Sciatic nerve (tissue), 2 donors: ENCODE results near the gene CCDC169. TPM values are rescaled to one million over a fixed set of nuclear protein-coding genes. Genes with fewer than 3 reads are reported as not detected.

Source experiments
- ATAC-seq: fragments of 200-7000 bp; cut with Tn5 transposase; one replicate; pipeline ENCODE4 v1.9.1; 2020; ENCODE audit warnings: mild to moderate bottlenecking, moderate library complexity
- DNase-seq: peaks from one replicate; pipeline ENCODE4 v3.0.0-alpha.2; 2020; ENCODE audit warnings: low spot score
- intact Hi-C: fragments of 100-400 bp; cut with DNase I; formaldehyde crosslinking; loops from one replicate; pipeline ENCODE4 v1.14.2; 2022
- total RNA-seq: library from RNA; stranded (reverse); fragmentation: NEBNext Ultra II Directional; extraction: Animal tissue kit (Norgen Biotek cat#: 25700); gene quantifications from one replicate; pipeline ENCODE4 v1.2.1, GENCODE V29; 2021
- donor health status: DM: no; HTN: no; CAD: no.
- donor health status: DM: no; HTN: no; CAD: no.

CCDC169 gene
- total RNA-seq, 1 donor from 2014 or later: 0.89 TPM

DNA sequence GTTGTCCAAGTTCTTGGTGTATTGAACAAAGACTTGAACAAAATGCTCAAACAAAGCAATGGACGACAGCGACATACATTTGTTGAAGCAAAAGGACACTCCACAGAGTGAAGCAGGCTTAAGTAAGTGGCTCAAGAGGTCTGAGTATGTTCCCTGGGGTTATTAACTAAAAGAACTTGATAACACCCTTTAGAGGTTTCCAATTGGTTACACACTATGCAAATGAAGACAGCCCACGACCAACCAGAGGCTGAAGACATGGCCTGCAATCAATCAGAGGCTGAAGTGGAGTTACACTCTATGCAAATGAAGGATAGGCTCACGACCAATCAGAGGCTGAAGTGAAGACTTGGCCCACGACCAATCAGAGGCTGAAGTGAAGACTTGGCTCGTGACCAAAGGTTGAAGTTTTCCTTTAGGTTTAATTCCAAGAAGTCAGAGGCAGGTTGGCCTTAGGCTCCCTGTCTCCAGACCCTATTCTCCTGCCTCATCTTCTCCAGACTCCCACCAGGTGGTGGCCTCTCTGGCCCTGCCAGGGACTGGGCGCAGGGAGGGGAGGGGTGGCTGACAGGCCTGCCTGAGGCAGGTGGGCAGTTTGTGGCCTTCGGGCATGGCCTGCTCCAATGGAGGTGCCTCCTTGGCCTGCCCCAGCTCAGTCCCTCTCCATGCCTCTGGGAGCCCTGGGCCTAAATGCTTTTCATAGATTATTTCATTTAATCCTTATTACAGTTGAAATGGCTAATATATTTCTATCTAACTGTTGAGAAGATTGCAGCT lies 38.1 kb downstream of the CCDC169 start:
- ATAC-seq (no peak), DNase-seq (no peak)
- intact Hi-C loops: no loop called here

DNA sequence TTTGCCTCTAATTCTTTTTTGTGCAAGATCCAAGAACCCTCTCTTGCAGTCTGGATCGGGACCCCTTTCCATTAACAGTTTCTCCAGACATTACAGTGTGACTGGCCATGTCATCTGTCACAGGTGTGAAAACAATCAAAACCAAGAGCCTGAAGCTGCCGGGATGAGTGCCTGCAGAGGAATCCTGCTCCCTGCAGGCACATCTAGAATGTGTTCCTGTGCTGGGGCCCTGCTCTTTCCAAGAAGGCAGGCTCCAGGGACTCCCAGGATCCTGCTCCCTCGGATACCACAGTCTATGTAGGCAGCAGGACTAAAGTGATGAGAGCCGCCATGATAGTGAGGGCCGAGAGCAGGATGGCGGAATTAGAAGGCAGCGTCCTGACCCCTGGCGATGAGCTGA lies 38.8 kb downstream of the CCDC169 start:
- intact Hi-C loops: no loop called here
- DNase-seq (no peak), ATAC-seq (no peak)

DNA sequence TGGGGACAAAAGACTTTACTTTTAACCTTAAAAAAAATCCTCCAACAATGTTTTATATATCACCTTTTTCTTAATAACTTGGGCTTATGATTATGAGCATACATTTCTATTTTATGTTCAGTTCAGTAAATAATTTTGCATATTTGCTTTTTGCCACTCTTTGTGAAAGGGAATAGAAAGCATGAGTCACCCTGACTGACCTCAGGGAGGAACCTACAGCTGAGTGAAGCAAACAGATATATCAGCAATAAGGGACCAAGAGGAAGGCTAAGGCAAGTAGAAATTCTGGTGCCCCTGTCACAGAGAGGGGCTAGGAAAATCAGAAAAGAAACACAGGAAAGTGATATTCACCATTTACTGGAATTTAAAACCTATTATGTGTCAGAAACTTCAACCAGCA lies 46.1 kb downstream of the CCDC169 start:
- intact Hi-C loops: no loop called here
- DNase-seq (no peak), ATAC-seq (no peak)

DNA sequence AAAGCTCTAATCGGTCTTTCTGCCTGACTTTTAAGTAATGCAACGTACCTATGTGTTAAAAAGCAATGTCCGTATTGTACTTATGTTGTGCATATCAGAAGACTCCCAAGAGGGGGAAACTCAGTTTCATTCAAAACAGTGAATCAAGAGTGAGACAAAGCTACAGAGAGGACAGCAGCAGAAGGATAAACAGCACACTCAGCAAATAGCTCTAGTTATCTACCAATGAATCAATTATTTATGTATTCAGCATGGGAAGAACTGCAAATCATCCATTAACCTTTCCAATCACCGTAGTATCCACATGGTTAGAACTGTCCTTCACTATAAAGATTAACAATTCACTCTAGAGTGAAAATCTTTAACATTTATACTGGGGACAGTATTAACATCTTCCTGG lies 46.6 kb downstream of the CCDC169 start:
- ATAC-seq (no peak), DNase-seq (no peak)
- intact Hi-C loops: no loop called here

- intact Hi-C loops: no loop called here
- ATAC-seq: no peak
- DNase-seq: no peak
Observed at GRCh38 chr13:36248700-36249099, 48.9 kb downstream of the CCDC169 start.

DNA sequence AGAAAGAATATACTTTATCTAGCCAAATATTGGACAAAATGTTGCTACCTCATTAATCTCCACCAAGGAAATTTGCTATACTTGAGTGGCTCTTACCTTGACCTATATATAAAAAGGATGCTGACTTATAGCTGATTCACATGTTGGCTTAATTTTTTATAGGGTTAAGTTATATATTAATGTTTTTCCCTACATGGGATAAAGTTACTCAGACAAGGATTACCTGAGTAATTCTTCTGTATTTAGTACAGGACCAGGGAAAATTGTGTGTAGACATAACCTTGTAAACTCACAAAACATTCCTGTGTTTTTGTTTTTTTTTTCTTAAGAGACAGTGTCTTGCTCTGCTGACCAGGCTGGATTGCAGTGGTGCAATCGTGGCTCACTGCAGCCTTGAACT lies 52.6 kb downstream of the CCDC169 start:
- ATAC-seq: no peak
- intact Hi-C loops: no loop called here
- DNase-seq: no peak

- intact Hi-C loops: no loop called here
- no peak for ATAC-seq
- DNase-seq: no peak
Observed at GRCh38 chr13:36244073-36244472, 53.5 kb downstream of the CCDC169 start.

- no peak for DNase-seq
- intact Hi-C loops: no loop called here
- no peak for ATAC-seq
Observed at GRCh38 chr13:36242761-36243160, 54.9 kb downstream of the CCDC169 start.

DNA sequence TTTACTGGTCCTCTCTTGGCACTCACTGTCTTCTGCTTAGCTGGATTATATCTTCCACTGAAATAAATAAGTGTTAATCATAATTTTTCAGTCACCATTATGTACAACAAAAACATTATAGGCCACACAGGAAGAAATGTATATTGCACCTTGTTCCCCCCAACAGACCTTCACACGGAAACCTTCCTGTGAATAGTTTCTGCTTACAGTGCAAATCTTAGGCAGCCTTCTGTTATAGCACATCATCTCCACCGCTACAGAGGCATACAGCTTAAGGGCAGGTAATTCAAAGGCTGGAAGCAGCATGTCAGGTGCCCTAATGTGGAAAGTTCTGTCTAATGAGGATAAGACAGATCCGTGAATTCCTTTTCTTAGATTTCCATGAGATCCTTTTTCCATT lies 66.4 kb downstream of the CCDC169 start:
- DNase-seq (no peak), ATAC-seq (no peak)
- intact Hi-C loops: no loop called here

- intact Hi-C loops: no loop called here
- DNase-seq (no peak), ATAC-seq (no peak)
Observed at GRCh38 chr13:36224730-36225129, 72.9 kb downstream of the CCDC169 start.

- no peak for ATAC-seq
- intact Hi-C loops: no loop called here
Observed at GRCh38 chr13:36219883-36220282, 77.7 kb downstream of the CCDC169 start.

GRCh38 chr13:36217456-36217855 lies 80.2 kb downstream of the CCDC169 start:
- intact Hi-C loops: no loop called here
- DNase-seq: no peak
- ATAC-seq: no peak

More at GRCh38 chr13:36219883-36220282, 77.7 kb downstream of the CCDC169 start:
- DNase-seq: no peak

GRCh38 chr13:36214163-36214921 lies 83.3 kb downstream of the CCDC169 start, which contains the start of gene SOHLH2:
Gene SOHLH2, minus strand, starts transcription at chr13:36214556. Its CDS starts 30 bp downstream, at chr13:36214526.
- ATAC-seq: no peak
- DNase-seq: no peak
- intact Hi-C loops: no loop called here

GRCh38 chr13:36212789-36213188 lies 84.8 kb downstream of the CCDC169 start:
- intact Hi-C loops: no loop called here
- no peak for ATAC-seq
- DNase-seq: no peak

GRCh38 chr13:36211567-36211966 lies 86.0 kb downstream of the CCDC169 start:
- intact Hi-C loops: no loop called here
- no peak for DNase-seq
- no peak for ATAC-seq

- no peak for ATAC-seq
- no peak for DNase-seq
- intact Hi-C loops: no loop called here
Observed at GRCh38 chr13:36210738-36211137, 86.9 kb downstream of the CCDC169 start.

DNA sequence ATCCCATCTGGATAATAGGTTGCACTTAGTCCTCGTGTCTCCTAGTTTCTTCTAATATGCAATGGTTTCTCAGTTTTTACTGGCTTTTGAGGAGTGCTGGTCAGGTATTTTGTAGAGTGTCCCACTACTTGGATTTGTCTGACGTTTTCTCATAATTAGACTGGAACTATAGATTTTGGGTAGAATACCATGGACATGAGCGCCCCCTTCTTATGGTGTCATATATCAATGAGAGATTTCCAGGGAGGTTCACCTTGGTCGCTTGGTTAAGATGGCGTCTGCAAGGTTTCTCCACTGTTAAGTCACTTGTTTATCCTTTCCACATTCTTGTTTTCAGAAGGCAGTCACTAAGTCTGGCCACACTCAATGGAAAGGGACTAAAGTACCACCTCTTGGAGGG lies 89.9 kb downstream of the CCDC169 start:
- no peak for DNase-seq
- no peak for ATAC-seq
- intact Hi-C loops: no loop called here

GRCh38 chr13:36193151-36193855 lies 104.3 kb downstream of the CCDC169 start:
- ATAC-seq (no peak), DNase-seq (no peak)
- intact Hi-C loops: no loop called here

DNA sequence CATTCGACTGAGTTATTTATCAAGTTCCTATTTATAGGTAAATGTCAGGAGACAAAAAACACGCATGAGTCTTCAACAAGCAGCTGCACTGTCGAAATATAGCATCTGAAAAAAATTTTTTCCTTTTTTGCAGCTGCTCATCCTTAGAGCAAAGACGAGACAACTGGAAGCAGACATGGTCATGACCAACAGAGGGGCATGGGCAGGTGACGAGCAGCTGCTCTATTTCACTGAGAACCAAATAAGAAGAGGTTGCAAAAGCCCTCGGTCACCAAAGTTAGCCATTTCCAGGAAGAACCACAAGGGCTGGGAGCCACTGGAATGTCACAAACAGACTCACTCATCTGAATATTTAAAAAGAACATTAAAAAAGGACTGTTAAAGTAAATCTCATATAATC lies 105.4 kb downstream of the CCDC169 start:
- intact Hi-C loops: no loop called here
- ATAC-seq (no peak), DNase-seq (no peak)

GRCh38 chr13:36190771-36191170 lies 106.8 kb downstream of the CCDC169 start:
- no peak for DNase-seq
- no peak for ATAC-seq
- intact Hi-C loops: no loop called here
